ENCODE data around the gene CCDC28B.
A peak's percentile ranks its signal among the peaks of the same experiment; 100 is the strongest.

CCDC28B gene

GRCh38 chr1:32221581-32221979 is 21.2 kb downstream of the CCDC28B start:
- no peak for TF ChIP-seq ZFP30 (CRISPR knock-in tag; IDR thresholded peaks at IDR 0.05)
- no peak for TF ChIP-seq ZFP3 (CRISPR knock-in tag; IDR thresholded peaks at IDR 0.05)
- no peak for TF ChIP-seq SNAI2 (CRISPR knock-in tag; IDR thresholded peaks at IDR 0.05)
- no peak for TF ChIP-seq CSDC2 (CRISPR knock-in tag; IDR thresholded peaks at IDR 0.05)
- peak; percentile 3; the same call in 2 of the 3 replicates for ATAC-seq

GRCh38 chr1:32221980-32222755 is 21.8 kb downstream of the CCDC28B start, which contains the start of the genes EIF3I and TMEM234:
Gene EIF3I, plus strand, starts transcription at chr1:32222407. Its CDS starts 35 bp downstream, at chr1:32222442.
Gene TMEM234, minus strand, starts transcription at chr1:32222353. Its CDS starts 31 bp downstream, at chr1:32222322.
- ATAC-seq: peak; percentile 96
- TF ChIP-seq CSDC2 (CRISPR knock-in tag; IDR thresholded peaks at IDR 0.05) (no peak), OSR1 (CRISPR knock-in tag; IDR thresholded peaks at IDR 0.05) (no peak), ZNF8 (CRISPR knock-in tag; IDR thresholded peaks at IDR 0.05) (no peak), ZNF565 (CRISPR knock-in tag; conservative IDR thresholded peaks at IDR 0.05; ENCODE audit: low read depth) (no peak), PPARA (CRISPR knock-in tag; IDR thresholded peaks at IDR 0.05; ENCODE audit: borderline replicate concordance) (no peak), ISL1 (CRISPR knock-in tag; IDR thresholded peaks at IDR 0.05) (no peak), ARNTL (CRISPR knock-in tag; IDR thresholded peaks at IDR 0.05; ENCODE audit: borderline replicate concordance, low read depth) (no peak), GLIS3 (CRISPR knock-in tag; IDR thresholded peaks at IDR 0.05) (no peak), TSHZ2 (CRISPR knock-in tag; IDR thresholded peaks at IDR 0.05) (no peak), ZFP3 (CRISPR knock-in tag; IDR thresholded peaks at IDR 0.05) (no peak), ESRRG (CRISPR knock-in tag; IDR thresholded peaks at IDR 0.05) (no peak), ZFP30 (CRISPR knock-in tag; IDR thresholded peaks at IDR 0.05) (no peak), POU6F1 (CRISPR knock-in tag; IDR thresholded peaks at IDR 0.05; ENCODE audit: borderline replicate concordance, low read depth) (no peak), ZC3H10 (CRISPR knock-in tag; IDR thresholded peaks at IDR 0.05) (no peak), TCF4 (CRISPR knock-in tag; IDR thresholded peaks at IDR 0.05; ENCODE audit: borderline replicate concordance) (no peak), ZNF70 (CRISPR knock-in tag; IDR thresholded peaks at IDR 0.05) (no peak), SNAI2 (CRISPR knock-in tag; IDR thresholded peaks at IDR 0.05) (no peak), BACH2 (CRISPR knock-in tag; IDR thresholded peaks at IDR 0.05; ENCODE audit: borderline replicate concordance) (no peak)

- no peak for TF ChIP-seq TCF4 (CRISPR knock-in tag; IDR thresholded peaks at IDR 0.05; ENCODE audit: borderline replicate concordance)
- no peak for TF ChIP-seq ZNF565 (CRISPR knock-in tag; conservative IDR thresholded peaks at IDR 0.05; ENCODE audit: low read depth)
- no peak for TF ChIP-seq PPARA (CRISPR knock-in tag; IDR thresholded peaks at IDR 0.05; ENCODE audit: borderline replicate concordance)
- no peak for TF ChIP-seq CSDC2 (CRISPR knock-in tag; IDR thresholded peaks at IDR 0.05)
- TF ChIP-seq PATZ1 (CRISPR knock-in tag; IDR thresholded peaks at IDR 0.05; ENCODE audit: borderline replicate concordance): no peak
- no peak for TF ChIP-seq CSRNP3 (CRISPR knock-in tag; IDR thresholded peaks at IDR 0.05)
- TF ChIP-seq ZNF8 (CRISPR knock-in tag; IDR thresholded peaks at IDR 0.05): no peak
- TF ChIP-seq POU6F1 (CRISPR knock-in tag; IDR thresholded peaks at IDR 0.05; ENCODE audit: borderline replicate concordance, low read depth): no peak
- TF ChIP-seq TOX (CRISPR knock-in tag; IDR thresholded peaks at IDR 0.05; ENCODE audit: borderline replicate concordance): no peak
- no peak for TF ChIP-seq SNAI2 (CRISPR knock-in tag; IDR thresholded peaks at IDR 0.05)
- TF ChIP-seq ISL1 (CRISPR knock-in tag; IDR thresholded peaks at IDR 0.05): no peak
- no peak for TF ChIP-seq TSHZ2 (CRISPR knock-in tag; IDR thresholded peaks at IDR 0.05)
- no peak for TF ChIP-seq ZFP30 (CRISPR knock-in tag; IDR thresholded peaks at IDR 0.05)
- TF ChIP-seq RARB (CRISPR knock-in tag; IDR thresholded peaks at IDR 0.05): no peak
- TF ChIP-seq ZC3H10 (CRISPR knock-in tag; IDR thresholded peaks at IDR 0.05): no peak
- TF ChIP-seq ESRRG (CRISPR knock-in tag; IDR thresholded peaks at IDR 0.05): no peak
- TF ChIP-seq ARNTL (CRISPR knock-in tag; IDR thresholded peaks at IDR 0.05; ENCODE audit: borderline replicate concordance, low read depth): no peak
- TF ChIP-seq ZFP3 (CRISPR knock-in tag; IDR thresholded peaks at IDR 0.05): no peak
- TF ChIP-seq OSR1 (CRISPR knock-in tag; IDR thresholded peaks at IDR 0.05): no peak
- ATAC-seq: no peak
These were observed 23.3 kb downstream of the CCDC28B start for GRCh38 chr1:32223683-32224082.

Measured in SK-N-SH treated with all-trans-retinoic acid at 6 μM for 48 hours (cell line).